NCI-H748 (cell line): Measurements from ENCODE around the gene UBTD2.
"Not testable (repeated sequence)": the region's sequence is repeated elsewhere in the genome, so short reads cannot be mapped to it uniquely, and the experiment has no call there.

Source experiments
- DNase-seq: peaks from one replicate; lab custom pipeline; 2025; ENCODE audit not compliant: unreplicated experiment; lab: John Stamatoyannopoulos, UW

Gene UBTD2

GRCh38 chr5:172293054-172293744 lies 9.6 kb upstream of the UBTD2 start:
- peak; percentile 82 for DNase-seq

- not testable (repeated sequence) for DNase-seq
Measured at GRCh38 chr5:172291837-172292236, 8.3 kb upstream of the UBTD2 start.

- no peak for DNase-seq
Measured at GRCh38 chr5:172288465-172288864, 4.9 kb upstream of the UBTD2 start.

GRCh38 chr5:172287140-172287539 lies 3.6 kb upstream of the UBTD2 start:
- DNase-seq = not testable (repeated sequence)

GRCh38 chr5:172285226-172286143 lies 1.9 kb upstream of the UBTD2 start:
- DNase-seq = no peak

GRCh38 chr5:172284611-172284980 lies 1.0 kb upstream of the UBTD2 start:
- peak; percentile 44 for DNase-seq

- peak; percentile 90 for DNase-seq
Measured at GRCh38 chr5:172283862-172284610, 472 bp upstream of the UBTD2 start.

- no peak for DNase-seq
Measured at GRCh38 chr5:172282272-172283019, 1.1 kb downstream of the UBTD2 start.

GRCh38 chr5:172281346-172281745 lies 2.2 kb downstream of the UBTD2 start:
- DNase-seq = no peak

GRCh38 chr5:172280929-172281328 lies 2.6 kb downstream of the UBTD2 start:
- DNase-seq = no peak

GRCh38 chr5:172280317-172280716 lies 3.2 kb downstream of the UBTD2 start:
- no peak for DNase-seq

- DNase-seq = no peak
Measured at GRCh38 chr5:172278356-172278755, 5.2 kb downstream of the UBTD2 start.

- no peak for DNase-seq
Measured at GRCh38 chr5:172276214-172276613, 7.3 kb downstream of the UBTD2 start.

GRCh38 chr5:172274951-172275753 lies 8.4 kb downstream of the UBTD2 start:
- no peak for DNase-seq

GRCh38 chr5:172267943-172268342 lies 15.6 kb downstream of the UBTD2 start:
- DNase-seq = no peak

GRCh38 chr5:172266676-172267092 lies 16.9 kb downstream of the UBTD2 start:
- no peak for DNase-seq

- DNase-seq = no peak
Measured at GRCh38 chr5:172266071-172266675, 17.4 kb downstream of the UBTD2 start.

GRCh38 chr5:172264815-172265395 lies 18.7 kb downstream of the UBTD2 start:
- no peak for DNase-seq

GRCh38 chr5:172255444-172255843 lies 28.1 kb downstream of the UBTD2 start:
- DNase-seq = no peak
